HFF-Myc (cell line): ENCODE measurements around the gene PTPRM.

Experiments
- DNase-seq: peaks from one replicate; pipeline ENCODE4 v3.0.0-alpha.2; 2011; ENCODE audit warnings: low read depth; ENCODE audit errors: extremely low read depth
- H3K4me3 ChIP-seq: replicated peaks from 2 replicates; pipeline ENCODE4 v1.5.1; 2011; ENCODE audit warnings: low read depth, mild to moderate bottlenecking, control low read depth, low read length
- CTCF ChIP-seq: IDR thresholded peaks from 2 replicates; pipeline ENCODE4 v1.5.1; 2012; ENCODE audit warnings: mild to moderate bottlenecking, low read depth, low read length, control low read depth; ENCODE audit errors: missing control alignments

The PTPRM gene

GRCh38 chr18:7532942-7533341, 34.2 kb upstream of the PTPRM start:
- no peak for DNase-seq
- no peak for TF ChIP-seq CTCF
- H3K4me3 ChIP-seq: no peak overlapping the region

- DNase-seq: no peak
- no peak overlapping the region for H3K4me3 ChIP-seq
- no peak for TF ChIP-seq CTCF
Measured at GRCh38 chr18:7535436-7536205, 31.5 kb upstream of the PTPRM start.

GRCh38 chr18:7537145-7537544, 30.0 kb upstream of the PTPRM start:
- no peak for DNase-seq
- no peak overlapping the region for H3K4me3 ChIP-seq
- no peak for TF ChIP-seq CTCF

- no peak for DNase-seq
- TF ChIP-seq CTCF: no peak
- no peak overlapping the region for H3K4me3 ChIP-seq
Measured at GRCh38 chr18:7541835-7542234, 25.3 kb upstream of the PTPRM start.

GRCh38 chr18:7544686-7545085, 22.4 kb upstream of the PTPRM start:
- no peak overlapping the region for H3K4me3 ChIP-seq
- no peak for TF ChIP-seq CTCF
- no peak for DNase-seq

- no peak for DNase-seq
- H3K4me3 ChIP-seq: no peak overlapping the region
- no peak for TF ChIP-seq CTCF
Measured at GRCh38 chr18:7545734-7546133, 21.4 kb upstream of the PTPRM start.

- H3K4me3 ChIP-seq: no peak overlapping the region
- no peak for TF ChIP-seq CTCF
- no peak for DNase-seq
Measured at GRCh38 chr18:7548221-7548620, 18.9 kb upstream of the PTPRM start.
